ENCODE measurements around the gene TLCD1. TPM values are rescaled to one million over a fixed set of nuclear protein-coding genes. Genes with fewer than 3 reads are reported as not detected.

TLCD1 gene
- total and polyA plus RNA-seq, 10 of the 15 experiments (the other 5 are each of a cell fraction or from before 2014, with no cell fraction given), result 2.9 to 19.8 (median 7.7) TPM

DNA sequence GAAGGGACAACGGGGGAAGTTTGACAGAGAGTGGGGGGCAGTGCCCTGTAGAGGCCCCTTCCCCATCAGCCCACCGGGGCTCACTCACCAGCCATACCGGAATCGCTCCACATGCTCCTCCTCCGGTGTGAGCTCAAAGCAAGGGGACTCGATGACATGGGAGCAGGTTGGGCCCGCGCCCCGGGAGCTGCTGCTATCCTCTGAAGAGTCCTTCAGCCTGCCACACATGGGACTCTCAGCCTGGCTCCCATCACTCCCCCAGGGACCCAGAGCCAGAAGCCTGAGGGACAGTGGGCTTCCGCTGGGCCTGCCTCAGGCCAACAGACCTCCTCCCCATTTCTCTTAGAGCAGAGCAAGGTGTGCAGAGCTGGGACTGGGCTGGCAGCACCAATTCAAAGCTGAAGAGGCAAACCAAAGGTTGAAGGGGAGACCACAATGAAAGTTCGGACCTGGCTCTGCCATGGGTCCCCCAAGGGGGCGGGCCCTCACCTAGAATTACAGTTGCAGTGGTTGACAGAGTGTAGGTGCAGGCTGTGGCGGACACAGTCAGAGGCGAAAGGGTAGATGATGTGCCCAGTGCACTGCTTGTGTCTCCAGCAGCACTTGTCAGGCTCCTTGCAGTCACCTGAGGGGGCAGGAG lies 21.7 kb downstream of the TLCD1 start:
- no TSS peak for BruUV-seq (replicated peaks)
- POLR2A ChIA-PET, result interaction anchor here (0.7 kb wide), 1 partner anchor 12 kb away, joined by 3 read pairs; no protein-coding TSS in a partner anchor
- 92% methylated on average over 14 of the region's 14 CpGs for WGBS (ENCODE audit: insufficient coverage, insufficient replicate concordance, low lambda C conversion rate, missing lambda C conversion rate)
- SMC1A ChIA-PET (ENCODE audit: uncharacterized antibody, unreplicated experiment), result interaction anchor here (1.4 kb wide), 1 partner anchor 11 kb away, joined by 4 read pairs; no protein-coding TSS in a partner anchor
- RAD21 ChIA-PET (ENCODE audit: unreplicated experiment), result no interaction called here
- CTCF ChIA-PET, result no interaction called here
- no peak overlapping the region for H2AFZ ChIP-seq (ENCODE audit: control insufficient read depth, low read depth, low read length)
- peaks cover 10 to 33% of the 10 kb centered on the region in 2 experiments; a peak in 3 of 4 replicates for H3K36me3 ChIP-seq (ENCODE audit: control insufficient read depth in 2 of 2, insufficient read depth in 2 of 2, low read length in 1 of 2)
- no peak overlapping the region for H3K9ac ChIP-seq (ENCODE audit: control insufficient read depth, insufficient read depth, low read length)
- H3K4me2 ChIP-seq (ENCODE audit: control insufficient read depth, insufficient read depth), result no peak overlapping the region
- H3K27me3 ChIP-seq (replicated peaks in 1 of 2; ENCODE audit: control insufficient read depth in 2 of 2, insufficient read depth in 2 of 2, low read length in 1 of 2), result no peaks in the 10 kb centered on the region
- intact Hi-C loops (cut with micrococcal nuclease; ENCODE audit: unreplicated experiment), result no loop called here
- DNase-seq (ENCODE audit: low read depth, low spot score), result no peak
- no peak overlapping the region for H3K27ac ChIP-seq (ENCODE audit: control insufficient read depth, insufficient read depth)
- H3K79me2 ChIP-seq (ENCODE audit: control insufficient read depth, insufficient read depth, low read length), result no peaks in the 10 kb centered on the region
- in situ Hi-C loops (cut with MboI), result no loop called here
- FAIRE-seq, result no peak
- no peaks in the 10 kb centered on the region for H3K4me1 ChIP-seq (ENCODE audit: control insufficient read depth, insufficient read depth, low read length)
- ATAC-seq, result no peak
- H3K4me3 ChIP-seq, result no peak overlapping the region
- H4K20me1 ChIP-seq (ENCODE audit: control insufficient read depth, insufficient read depth), result no peaks in the 10 kb centered on the region
- TF ChIP-seq SRF (IDR thresholded peaks at IDR 0.05; ENCODE audit: low read depth in 2 of 2, low read length in 2 of 2) (no peak), EGR1 (IDR thresholded peaks at IDR 0.05; ENCODE audit: borderline replicate concordance in 1 of 2, low read depth in 2 of 2, low read length in 2 of 2) (no peak), HDGF (IDR thresholded peaks at IDR 0.05) (no peak), WRNIP1 (IDR thresholded peaks at IDR 0.05; ENCODE audit: borderline replicate concordance, low read depth, low read length) (no peak), MYB (IDR thresholded peaks at IDR 0.05; ENCODE audit: borderline replicate concordance, low read depth, low read length) (no peak), ZNF207 (IDR thresholded peaks at IDR 0.05; ENCODE audit: borderline replicate concordance) (no peak), SREBF1 (IDR thresholded peaks at IDR 0.05; ENCODE audit: low read length) (no peak), BHLHE40 (IDR thresholded peaks at IDR 0.05; ENCODE audit: borderline replicate concordance in 1 of 2, low read depth in 2 of 2, low read length in 1 of 2) (no peak), SREBF2 (IDR thresholded peaks at IDR 0.05; ENCODE audit: low read length) (no peak), ESRRA (IDR thresholded peaks at IDR 0.05; ENCODE audit: low read length) (no peak), TARDBP (IDR thresholded peaks at IDR 0.05; ENCODE audit: borderline replicate concordance) (no peak), ASH2L (IDR thresholded peaks at IDR 0.05; ENCODE audit: borderline replicate concordance, low read depth) (no peak)
- TF ChIP-seq, protein P1, sequence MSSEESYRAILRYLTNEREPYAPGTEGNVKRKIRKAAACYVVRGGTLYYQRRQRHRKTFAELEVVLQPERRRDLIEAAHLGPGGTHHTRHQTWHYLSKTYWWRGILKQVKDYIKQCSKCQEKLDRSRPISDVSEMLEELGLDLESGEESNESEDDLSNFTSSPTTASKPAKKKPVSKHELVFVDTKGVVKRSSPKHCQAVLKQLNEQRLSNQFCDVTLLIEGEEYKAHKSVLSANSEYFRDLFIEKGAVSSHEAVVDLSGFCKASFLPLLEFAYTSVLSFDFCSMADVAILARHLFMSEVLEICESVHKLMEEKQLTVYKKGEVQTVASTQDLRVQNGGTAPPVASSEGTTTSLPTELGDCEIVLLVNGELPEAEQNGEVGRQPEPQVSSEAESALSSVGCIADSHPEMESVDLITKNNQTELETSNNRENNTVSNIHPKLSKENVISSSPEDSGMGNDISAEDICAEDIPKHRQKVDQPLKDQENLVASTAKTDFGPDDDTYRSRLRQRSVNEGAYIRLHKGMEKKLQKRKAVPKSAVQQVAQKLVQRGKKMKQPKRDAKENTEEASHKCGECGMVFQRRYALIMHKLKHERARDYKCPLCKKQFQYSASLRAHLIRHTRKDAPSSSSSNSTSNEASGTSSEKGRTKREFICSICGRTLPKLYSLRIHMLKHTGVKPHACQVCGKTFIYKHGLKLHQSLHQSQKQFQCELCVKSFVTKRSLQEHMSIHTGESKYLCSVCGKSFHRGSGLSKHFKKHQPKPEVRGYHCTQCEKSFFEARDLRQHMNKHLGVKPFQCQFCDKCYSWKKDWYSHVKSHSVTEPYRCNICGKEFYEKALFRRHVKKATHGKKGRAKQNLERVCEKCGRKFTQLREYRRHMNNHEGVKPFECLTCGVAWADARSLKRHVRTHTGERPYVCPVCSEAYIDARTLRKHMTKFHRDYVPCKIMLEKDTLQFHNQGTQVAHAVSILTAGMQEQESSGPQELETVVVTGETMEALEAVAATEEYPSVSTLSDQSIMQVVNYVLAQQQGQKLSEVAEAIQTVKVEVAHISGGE (CRISPR knock-in tag; IDR thresholded peaks at IDR 0.05), result no peak
- TF ChIP-seq, protein P2, sequence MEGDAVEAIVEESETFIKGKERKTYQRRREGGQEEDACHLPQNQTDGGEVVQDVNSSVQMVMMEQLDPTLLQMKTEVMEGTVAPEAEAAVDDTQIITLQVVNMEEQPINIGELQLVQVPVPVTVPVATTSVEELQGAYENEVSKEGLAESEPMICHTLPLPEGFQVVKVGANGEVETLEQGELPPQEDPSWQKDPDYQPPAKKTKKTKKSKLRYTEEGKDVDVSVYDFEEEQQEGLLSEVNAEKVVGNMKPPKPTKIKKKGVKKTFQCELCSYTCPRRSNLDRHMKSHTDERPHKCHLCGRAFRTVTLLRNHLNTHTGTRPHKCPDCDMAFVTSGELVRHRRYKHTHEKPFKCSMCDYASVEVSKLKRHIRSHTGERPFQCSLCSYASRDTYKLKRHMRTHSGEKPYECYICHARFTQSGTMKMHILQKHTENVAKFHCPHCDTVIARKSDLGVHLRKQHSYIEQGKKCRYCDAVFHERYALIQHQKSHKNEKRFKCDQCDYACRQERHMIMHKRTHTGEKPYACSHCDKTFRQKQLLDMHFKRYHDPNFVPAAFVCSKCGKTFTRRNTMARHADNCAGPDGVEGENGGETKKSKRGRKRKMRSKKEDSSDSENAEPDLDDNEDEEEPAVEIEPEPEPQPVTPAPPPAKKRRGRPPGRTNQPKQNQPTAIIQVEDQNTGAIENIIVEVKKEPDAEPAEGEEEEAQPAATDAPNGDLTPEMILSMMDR (IDR thresholded peaks at IDR 0.05 in 2 of 3, conservative IDR thresholded peaks at IDR 0.05 in 1 of 3; ENCODE audit: control insufficient read depth in 2 of 3, extremely low read depth in 1 of 3, insufficient read depth in 1 of 3, low read depth in 3 of 3, low read length in 3 of 3), result no peak
- TF ChIP-seq, protein P3, sequence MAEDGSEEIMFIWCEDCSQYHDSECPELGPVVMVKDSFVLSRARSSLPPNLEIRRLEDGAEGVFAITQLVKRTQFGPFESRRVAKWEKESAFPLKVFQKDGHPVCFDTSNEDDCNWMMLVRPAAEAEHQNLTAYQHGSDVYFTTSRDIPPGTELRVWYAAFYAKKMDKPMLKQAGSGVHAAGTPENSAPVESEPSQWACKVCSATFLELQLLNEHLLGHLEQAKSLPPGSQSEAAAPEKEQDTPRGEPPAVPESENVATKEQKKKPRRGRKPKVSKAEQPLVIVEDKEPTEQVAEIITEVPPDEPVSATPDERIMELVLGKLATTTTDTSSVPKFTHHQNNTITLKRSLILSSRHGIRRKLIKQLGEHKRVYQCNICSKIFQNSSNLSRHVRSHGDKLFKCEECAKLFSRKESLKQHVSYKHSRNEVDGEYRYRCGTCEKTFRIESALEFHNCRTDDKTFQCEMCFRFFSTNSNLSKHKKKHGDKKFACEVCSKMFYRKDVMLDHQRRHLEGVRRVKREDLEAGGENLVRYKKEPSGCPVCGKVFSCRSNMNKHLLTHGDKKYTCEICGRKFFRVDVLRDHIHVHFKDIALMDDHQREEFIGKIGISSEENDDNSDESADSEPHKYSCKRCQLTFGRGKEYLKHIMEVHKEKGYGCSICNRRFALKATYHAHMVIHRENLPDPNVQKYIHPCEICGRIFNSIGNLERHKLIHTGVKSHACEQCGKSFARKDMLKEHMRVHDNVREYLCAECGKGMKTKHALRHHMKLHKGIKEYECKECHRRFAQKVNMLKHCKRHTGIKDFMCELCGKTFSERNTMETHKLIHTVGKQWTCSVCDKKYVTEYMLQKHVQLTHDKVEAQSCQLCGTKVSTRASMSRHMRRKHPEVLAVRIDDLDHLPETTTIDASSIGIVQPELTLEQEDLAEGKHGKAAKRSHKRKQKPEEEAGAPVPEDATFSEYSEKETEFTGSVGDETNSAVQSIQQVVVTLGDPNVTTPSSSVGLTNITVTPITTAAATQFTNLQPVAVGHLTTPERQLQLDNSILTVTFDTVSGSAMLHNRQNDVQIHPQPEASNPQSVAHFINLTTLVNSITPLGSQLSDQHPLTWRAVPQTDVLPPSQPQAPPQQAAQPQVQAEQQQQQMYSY (CRISPR knock-in tag; IDR thresholded peaks at IDR 0.05), result no peak
- H3K9me3 ChIP-seq (replicated peaks; ENCODE audit: control insufficient read depth, insufficient read depth, low read length), result no peaks in the 10 kb centered on the region

All from GM12878 (cell line).